Measurements from ENCODE around the gene SLC11A2.
"Not testable (repeated sequence)": the region's sequence is repeated elsewhere in the genome, so short reads cannot be mapped to it uniquely, and the experiment has no call there.

The SLC11A2 gene

GRCh38 chr12:51025338-51025835, 797 bp downstream of the SLC11A2 start:
- no peak for DNase-seq (ENCODE audit: low read depth)

GRCh38 chr12:51023625-51024382, 2.4 kb downstream of the SLC11A2 start:
- no peak for DNase-seq (ENCODE audit: low read depth)

GRCh38 chr12:51021694-51022093, 4.5 kb downstream of the SLC11A2 start:
- no peak for DNase-seq (ENCODE audit: low read depth)

- DNase-seq (ENCODE audit: low read depth) = no peak
These were observed 5.6 kb downstream of the SLC11A2 start for GRCh38 chr12:51020448-51021182.

GRCh38 chr12:51019927-51020326, 6.3 kb downstream of the SLC11A2 start:
- no peak for DNase-seq (ENCODE audit: low read depth)

- DNase-seq (ENCODE audit: low read depth) = no peak
These were observed 7.2 kb downstream of the SLC11A2 start for GRCh38 chr12:51018956-51019355.

GRCh38 chr12:51017452-51017851, 8.7 kb downstream of the SLC11A2 start:
- no peak for DNase-seq (ENCODE audit: low read depth)

GRCh38 chr12:51014467-51014866, 11.7 kb downstream of the SLC11A2 start:
- not testable (repeated sequence) for DNase-seq (ENCODE audit: low read depth)

- no peak for DNase-seq (ENCODE audit: low read depth)
These were observed 12.7 kb downstream of the SLC11A2 start for GRCh38 chr12:51013441-51013840.

- DNase-seq (ENCODE audit: low read depth) = no peak
These were observed 13.5 kb downstream of the SLC11A2 start for GRCh38 chr12:51012570-51013236.

- no peak for DNase-seq (ENCODE audit: low read depth)
These were observed 14.2 kb downstream of the SLC11A2 start for GRCh38 chr12:51011955-51012354.

- DNase-seq (ENCODE audit: low read depth) = peak; percentile 39
These were observed 17.1 kb downstream of the SLC11A2 start for GRCh38 chr12:51009056-51009440.

GRCh38 chr12:51008329-51009055, 17.7 kb downstream of the SLC11A2 start:
- no peak for DNase-seq (ENCODE audit: low read depth)

- no peak for DNase-seq (ENCODE audit: low read depth)
These were observed 20.5 kb downstream of the SLC11A2 start for GRCh38 chr12:51005671-51006070.

GRCh38 chr12:51005030-51005429, 21.2 kb downstream of the SLC11A2 start:
- no peak for DNase-seq (ENCODE audit: low read depth)

GRCh38 chr12:51004504-51004903, 21.7 kb downstream of the SLC11A2 start:
- no peak for DNase-seq (ENCODE audit: low read depth)

GRCh38 chr12:51001799-51002198, 24.4 kb downstream of the SLC11A2 start:
- no peak for DNase-seq (ENCODE audit: low read depth)

- no peak for DNase-seq (ENCODE audit: low read depth)
These were observed 25.9 kb downstream of the SLC11A2 start for GRCh38 chr12:51000245-51000644.

- DNase-seq (ENCODE audit: low read depth) = no peak
These were observed 27.1 kb downstream of the SLC11A2 start for GRCh38 chr12:50999093-50999492.

GRCh38 chr12:50992819-50993218, 33.4 kb downstream of the SLC11A2 start:
- no peak for DNase-seq (ENCODE audit: low read depth)

GRCh38 chr12:50991291-50991690, 34.9 kb downstream of the SLC11A2 start:
- DNase-seq (ENCODE audit: low read depth) = no peak

GRCh38 chr12:50990791-50991190, 35.4 kb downstream of the SLC11A2 start:
- DNase-seq (ENCODE audit: low read depth) = no peak
